ENCODE measurements around the gene ZBTB40.

The ZBTB40 gene, protein sequence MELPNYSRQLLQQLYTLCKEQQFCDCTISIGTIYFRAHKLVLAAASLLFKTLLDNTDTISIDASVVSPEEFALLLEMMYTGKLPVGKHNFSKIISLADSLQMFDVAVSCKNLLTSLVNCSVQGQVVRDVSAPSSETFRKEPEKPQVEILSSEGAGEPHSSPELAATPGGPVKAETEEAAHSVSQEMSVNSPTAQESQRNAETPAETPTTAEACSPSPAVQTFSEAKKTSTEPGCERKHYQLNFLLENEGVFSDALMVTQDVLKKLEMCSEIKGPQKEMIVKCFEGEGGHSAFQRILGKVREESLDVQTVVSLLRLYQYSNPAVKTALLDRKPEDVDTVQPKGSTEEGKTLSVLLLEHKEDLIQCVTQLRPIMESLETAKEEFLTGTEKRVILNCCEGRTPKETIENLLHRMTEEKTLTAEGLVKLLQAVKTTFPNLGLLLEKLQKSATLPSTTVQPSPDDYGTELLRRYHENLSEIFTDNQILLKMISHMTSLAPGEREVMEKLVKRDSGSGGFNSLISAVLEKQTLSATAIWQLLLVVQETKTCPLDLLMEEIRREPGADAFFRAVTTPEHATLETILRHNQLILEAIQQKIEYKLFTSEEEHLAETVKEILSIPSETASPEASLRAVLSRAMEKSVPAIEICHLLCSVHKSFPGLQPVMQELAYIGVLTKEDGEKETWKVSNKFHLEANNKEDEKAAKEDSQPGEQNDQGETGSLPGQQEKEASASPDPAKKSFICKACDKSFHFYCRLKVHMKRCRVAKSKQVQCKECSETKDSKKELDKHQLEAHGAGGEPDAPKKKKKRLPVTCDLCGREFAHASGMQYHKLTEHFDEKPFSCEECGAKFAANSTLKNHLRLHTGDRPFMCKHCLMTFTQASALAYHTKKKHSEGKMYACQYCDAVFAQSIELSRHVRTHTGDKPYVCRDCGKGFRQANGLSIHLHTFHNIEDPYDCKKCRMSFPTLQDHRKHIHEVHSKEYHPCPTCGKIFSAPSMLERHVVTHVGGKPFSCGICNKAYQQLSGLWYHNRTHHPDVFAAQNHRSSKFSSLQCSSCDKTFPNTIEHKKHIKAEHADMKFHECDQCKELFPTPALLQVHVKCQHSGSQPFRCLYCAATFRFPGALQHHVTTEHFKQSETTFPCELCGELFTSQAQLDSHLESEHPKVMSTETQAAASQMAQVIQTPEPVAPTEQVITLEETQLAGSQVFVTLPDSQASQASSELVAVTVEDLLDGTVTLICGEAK

DNA sequence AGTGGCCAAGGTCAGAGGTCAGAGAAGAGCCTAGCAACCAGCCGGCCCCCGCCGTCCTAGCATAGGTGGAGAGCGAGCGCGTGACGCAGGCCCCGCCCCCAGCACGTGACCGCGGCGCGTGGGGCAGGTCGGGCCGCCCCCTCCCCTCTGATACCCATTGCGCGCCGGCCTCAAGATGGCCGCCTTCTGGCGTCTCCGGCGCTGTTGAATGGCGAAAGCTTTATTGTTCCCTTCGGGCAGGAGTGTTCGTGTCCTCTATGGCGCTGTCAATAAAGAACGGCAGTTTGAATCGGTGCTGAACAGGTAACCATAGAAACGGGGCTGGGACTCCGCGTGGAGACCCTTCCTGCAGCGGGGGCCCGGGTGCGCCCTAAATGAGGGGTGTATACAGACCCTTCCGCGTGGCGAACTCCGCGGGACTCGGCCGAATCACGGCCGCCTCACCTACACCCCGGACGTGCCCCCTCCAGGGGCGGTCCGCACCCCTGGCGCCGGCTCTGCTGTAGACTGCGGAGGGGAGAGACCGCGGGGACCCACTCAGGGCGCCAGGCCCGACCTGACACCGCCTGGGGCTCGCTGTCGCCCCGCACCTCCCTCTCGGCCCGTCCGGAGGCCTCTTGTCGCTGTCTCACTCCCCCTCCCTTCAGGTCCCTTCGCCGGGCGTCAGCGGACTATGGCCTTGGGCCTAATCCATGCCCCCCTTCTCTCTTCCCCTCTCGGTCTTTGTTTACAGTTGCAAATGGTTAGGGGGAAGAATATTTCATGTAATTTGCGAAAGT, at the start of gene ZBTB40:
ZBTB40 (plus strand) TSS at position 150 of the 779 bp plus-strand sequence. CDS start 38,098 bp downstream, outside the sequence.
- DNase-seq (ENCODE audit: low spot score) = peak; percentile 96

DNA sequence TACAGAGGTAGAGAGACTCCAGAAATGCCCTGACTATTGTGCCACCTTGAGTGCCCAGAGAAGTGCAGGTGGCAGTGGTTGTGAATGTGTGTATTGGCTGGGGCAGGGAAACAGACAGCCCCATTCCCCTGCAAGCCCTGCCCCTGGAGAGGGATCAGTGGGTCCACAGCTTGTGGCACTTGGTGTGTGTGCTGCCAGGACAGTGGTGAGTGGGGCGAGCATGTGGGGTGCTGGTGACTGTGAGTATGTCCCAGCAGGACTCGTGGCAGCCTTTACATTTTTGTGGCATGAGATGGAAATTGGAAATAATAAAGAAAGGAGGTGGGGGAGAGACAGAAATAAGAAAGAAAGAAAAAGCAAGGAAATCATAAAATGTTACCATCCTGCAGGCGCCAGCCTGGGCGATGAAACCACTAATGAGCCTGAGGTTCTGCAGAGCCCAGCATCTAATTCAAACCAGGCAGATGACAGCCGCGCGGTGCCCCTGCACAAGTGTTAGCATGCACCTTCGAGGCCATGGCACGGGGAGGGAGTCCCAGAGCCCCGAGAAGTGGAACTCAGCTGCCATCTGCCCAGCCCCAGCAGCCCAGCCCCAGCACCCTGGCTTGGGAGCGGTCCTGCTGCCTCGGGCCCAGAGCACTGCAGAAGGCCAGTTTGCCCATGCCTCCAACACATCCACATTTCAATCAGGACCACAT, 49.1 kb upstream of the ZBTB40 start:
- no peak for DNase-seq (ENCODE audit: low spot score)

DNA sequence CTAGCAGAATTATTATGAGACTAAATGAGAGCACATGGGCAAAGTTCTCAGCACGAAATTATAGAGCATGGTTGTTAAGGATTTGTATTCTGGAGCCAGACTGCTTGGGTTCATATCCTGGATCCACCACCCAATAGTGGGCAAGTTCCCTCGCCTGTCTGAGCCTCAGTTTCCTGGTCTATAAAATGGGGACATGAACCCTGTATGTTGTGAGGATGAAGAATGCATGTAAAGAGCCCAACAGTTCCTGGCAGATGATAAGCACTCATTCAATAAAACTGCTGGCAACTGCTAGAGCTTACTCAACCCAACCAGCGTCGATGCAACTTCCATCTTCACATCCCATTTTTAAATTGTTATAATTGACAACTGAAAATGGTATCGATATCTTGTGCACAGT, 47.2 kb upstream of the ZBTB40 start:
- DNase-seq (ENCODE audit: low spot score) = no peak

DNA sequence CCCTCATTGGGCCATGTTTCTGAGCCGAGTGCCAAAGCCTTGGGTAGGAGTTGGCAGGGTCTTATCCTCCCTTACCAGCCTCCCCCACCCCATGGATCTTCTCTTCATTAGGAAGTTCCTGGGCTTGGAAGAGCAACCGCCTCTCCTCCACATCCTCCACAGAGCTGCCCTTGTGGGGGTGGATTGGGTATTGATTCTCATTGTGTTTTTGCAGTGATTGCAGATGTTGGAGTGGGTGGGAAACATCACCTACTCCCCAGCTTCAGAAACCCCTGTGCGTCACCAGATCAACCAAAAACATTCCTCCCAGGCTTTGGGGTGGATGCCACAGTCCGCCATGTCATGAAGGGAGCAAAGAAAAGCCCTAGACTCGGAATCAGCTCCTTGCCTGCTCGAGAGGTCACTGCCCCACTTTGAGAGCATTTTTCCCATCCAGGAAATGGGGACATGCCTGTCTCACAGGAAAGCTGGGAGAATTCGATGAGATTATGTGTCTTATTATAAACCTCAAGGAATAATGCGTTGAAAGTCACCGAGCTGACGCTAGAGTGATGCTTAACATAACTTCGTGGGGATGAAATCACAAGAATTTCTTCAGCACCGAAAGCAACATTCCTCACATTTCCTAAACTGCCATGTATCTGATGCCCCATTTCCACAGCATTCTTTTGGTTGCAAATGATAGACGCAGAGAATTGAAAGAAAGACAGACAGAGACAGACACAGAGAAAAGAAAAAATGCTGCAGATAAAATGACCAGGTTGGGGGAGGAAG, 44.7 kb upstream of the ZBTB40 start:
- DNase-seq (ENCODE audit: low spot score) = no peak

DNA sequence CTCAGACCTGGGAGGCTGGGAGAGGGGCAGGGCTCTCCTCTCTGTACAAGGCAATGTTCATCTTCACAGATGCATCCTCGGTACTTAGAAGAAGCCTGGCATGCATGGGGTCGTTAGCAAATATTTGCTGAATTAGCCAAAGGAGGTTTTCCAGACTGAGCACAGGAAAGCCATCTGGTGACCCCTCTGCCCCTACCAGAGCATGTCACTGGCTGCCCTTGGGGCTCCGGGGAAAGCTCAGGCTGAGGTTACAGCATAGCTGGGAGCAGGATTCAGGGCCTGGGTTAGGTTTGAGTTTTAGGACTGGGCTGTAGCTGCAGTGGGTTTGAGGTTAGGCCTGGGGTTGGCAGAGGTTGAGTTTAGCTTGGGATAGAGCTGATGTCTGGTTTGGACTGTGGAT, 43.4 kb upstream of the ZBTB40 start:
- DNase-seq (ENCODE audit: low spot score) = no peak

DNA sequence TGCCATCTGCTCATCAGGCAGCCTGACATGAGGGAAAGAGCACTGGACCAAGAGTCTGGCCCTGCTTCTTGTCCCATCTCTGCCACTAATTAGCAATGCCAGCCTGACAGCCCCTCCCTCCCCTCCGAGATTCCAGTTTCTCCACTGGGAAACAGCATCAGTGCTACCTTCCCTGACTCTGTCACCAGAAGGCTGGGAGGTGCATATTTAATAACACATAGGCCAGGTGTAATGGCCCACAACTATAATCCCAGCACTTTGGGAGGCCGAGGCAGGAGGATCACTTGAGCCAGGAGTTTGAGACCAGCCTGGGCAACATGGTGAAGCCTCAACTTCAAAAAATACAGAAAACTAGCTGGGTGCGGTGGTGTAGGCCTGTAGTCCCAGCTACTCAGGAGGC, 41.2 kb upstream of the ZBTB40 start:
- no peak for DNase-seq (ENCODE audit: low spot score)

DNA sequence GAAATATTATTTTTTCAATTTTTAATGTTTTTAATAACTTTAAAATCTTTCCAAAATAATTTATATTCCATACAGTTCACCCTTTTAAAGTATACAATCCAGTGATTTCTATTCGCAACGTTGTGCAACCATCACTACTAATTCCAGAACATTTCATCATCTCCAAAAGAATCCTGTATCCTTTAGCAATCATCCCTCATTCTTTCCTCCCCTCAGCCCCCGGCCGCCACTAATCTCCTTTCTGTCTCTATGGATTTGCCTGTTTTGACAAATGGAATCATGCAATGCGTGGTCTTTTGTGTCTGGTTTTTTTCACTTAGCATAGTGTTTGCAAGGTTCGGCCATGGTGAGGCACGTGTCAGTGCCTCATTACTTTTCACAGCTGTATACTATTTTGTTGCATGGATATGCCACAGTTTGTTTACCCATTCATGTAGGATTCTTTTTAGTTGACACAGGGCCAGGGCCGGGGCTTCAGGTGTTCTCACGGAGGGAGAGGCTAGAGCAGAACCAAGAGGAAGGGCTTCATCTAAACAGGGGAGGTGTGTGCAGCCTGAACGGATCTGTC, 40.6 kb upstream of the ZBTB40 start:
- no peak for DNase-seq (ENCODE audit: low spot score)

DNA sequence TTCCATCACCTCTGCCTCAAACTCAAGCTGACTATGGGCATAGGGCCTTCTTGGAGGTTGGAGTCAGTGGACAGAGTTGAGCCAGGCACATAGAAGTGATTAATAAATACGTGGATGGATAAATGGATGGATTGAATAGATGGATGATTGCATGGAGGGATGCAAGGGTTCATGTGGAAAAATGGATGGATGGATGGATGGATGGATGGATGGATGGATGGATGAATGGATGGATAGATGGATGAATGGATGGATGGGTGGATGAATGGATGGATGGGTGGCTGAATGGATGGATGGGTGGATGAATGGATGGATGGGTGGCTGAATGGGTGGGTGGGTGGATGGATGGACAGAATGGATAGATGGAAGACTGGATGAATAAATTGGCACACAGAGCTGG, 40.1 kb upstream of the ZBTB40 start:
- DNase-seq (ENCODE audit: low spot score) = no peak

DNA sequence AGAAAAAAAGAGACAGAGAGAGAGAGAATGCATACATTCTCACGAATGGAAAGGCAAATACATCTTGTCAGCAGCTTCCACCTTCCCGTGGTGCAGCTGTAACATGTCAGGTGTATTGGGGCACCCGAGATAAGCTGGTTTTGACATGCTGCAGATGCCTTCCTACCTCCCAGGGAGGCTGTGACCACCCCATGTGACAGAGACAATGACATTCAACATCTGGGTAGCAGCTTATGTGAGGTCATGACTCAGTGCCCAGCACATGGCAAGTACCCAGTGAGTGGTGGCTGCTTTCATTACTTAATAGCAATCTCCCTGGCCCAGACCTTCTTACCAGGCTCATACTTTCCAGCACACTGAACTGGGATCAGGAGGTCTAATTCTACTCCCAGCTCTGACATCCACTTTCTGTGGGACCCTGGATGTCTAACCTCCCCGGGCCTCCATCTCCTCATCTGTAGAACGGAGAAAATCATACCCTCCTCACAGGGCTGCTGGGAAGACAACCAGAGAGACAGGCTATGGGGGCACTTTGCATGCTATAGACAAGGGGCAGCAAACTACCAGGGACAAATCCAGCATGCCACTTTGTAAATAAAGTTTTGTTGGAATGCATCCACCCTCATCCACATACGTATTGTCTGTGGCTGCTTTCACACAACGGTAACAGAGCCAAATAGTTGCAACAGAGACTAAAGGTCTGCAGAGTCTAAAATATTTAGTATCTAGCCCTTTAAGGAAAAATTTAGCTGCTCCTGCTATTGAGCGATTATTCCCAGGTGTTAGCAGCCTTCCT, 38.5 kb upstream of the ZBTB40 start:
- DNase-seq (ENCODE audit: low spot score) = no peak

DNA sequence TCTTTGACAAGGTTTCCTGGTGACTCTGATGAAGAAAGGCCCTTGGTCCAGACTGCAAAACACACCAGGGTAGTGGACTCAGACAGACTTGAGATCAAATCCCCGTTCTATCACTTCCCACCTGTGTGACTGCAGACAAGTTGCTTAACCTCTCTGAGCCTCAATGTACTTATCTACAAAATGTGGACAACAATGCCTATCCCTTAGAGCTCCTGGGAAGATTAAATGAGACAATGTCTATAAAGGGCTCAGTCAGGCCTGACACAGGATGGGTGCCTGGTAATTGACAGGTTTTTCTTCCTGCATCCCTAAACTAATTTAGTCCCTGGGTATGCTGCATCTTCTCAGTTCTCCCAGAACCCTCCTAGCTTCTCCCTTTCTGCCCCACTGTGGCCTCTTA, 37.9 kb upstream of the ZBTB40 start:
- DNase-seq (ENCODE audit: low spot score) = no peak

DNA sequence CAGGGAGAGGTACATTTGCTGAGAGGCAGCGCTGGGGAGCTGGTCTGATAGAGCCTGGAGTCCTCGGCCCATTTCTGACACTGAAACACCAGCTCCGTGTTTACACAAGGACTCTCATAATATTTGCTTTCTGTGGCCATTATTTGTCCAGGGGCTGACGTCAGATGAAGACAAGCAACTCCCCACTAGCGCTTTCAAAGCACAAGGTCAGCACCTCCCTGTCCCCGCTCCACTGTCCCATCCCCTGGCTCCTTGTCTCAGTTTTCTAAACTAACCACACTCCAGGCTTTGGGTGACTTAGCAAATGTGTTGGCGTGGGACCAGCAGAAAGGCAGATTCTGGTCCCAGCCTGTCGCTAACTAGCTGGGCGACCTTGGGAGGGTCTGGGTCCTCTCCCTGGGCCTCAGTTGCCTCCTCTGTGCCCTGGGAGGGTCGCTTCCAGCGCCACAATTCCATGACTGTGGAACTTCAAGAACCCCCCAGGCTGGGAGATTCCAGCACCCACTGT, 37.4 kb upstream of the ZBTB40 start:
- DNase-seq (ENCODE audit: low spot score) = no peak

DNA sequence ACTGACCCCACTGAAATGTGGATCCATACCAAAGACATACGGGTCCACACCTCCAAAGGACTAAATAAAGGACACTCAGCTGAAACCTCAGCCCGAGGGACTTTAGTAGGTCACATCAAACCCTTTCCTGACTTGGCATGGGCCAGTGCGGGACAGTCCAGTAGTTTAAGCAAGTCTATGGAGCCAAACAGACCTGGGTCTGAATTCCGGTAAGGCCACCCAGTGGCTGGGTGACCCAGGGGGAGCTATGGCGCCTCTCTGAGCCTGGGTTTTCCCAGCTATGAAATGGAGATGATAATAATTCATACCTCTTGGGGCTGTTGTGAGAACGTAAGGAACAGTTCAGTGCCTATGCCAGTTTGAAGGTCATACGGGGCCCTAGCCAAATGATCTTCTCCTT, 36.2 kb upstream of the ZBTB40 start:
- no peak for DNase-seq (ENCODE audit: low spot score)

DNA sequence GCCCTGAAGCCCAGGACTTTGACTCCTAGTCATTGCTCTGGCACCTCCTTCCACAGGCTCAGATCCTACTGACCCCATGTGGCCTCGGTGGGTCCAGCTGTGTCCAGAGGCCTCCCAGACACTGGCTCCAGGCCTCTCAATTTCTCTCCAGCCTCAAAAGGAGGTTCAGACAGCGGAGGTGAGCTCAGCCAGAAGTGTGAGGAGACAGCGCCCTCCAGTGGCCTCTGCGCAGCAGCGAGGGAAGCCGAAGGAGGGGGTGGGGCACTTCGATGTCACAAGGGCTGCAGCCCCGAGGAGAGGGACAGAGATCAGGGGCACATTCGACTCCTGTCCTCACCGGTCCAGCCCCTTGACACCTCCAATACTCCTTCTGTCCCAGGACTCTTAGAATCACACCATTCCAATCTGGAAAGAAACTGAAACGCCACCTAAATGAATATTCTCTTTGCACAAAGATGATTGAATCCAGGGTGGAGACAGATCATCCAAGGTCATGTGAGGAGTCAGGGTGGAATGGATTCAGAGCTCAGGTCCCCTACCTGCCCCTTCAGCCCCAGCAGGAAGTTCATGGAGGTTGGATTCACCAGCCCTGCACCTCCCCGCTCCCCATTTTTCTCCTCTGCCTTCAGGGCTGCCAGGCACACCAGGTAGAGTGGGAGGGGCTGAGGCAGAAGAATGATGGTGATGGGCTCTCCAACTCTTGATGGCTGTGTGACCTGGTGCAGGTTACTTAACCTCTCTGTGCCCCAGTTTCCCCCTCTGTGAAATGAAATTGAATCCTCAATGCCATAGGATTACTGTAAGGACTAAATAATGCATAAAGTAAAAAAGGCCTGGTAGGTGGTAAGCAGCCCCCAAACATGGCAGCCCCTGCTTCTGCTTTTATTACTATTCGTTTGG, 34.8 kb upstream of the ZBTB40 start:
- peak; percentile 63 for DNase-seq (ENCODE audit: low spot score)

DNA sequence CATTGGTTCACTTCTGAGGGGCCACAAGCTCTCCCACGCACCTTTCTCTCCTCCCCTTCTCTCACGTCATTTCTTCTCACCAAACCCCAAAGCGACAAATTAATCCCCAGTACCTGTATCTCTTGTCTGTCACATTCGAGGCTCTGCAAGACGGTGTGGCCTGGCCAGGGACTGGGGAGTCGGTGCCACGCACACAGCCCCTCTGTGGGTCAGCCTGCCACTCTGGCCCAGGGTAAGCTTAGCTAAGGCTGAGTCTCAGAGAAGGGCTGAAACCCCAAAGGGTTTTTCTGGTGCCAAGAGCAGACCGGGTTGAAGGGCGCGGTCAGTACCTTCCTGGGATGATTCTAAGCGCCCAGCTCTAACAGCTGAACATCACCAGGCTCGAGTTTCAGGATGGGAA, 34.2 kb upstream of the ZBTB40 start:
- no peak for DNase-seq (ENCODE audit: low spot score)

DNA sequence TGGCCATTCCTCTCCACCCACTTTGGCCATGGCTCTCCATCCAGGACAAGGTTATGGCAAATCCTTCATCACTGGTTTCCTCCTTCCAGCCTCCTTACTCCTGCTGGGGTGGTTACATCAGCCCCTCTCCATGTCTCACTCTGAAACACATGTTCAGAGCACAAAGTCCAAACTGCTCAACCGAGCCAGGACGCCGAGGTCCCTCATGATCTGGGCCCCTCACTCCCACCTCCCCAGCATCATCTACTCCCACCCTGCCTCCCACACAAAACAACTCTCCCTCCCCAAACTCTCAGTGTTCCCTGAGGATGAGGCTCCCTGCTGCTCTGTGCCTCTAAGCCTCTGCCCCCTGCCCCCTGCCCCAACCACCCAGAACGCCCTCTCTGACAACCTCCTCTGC, 33.3 kb upstream of the ZBTB40 start:
- DNase-seq (ENCODE audit: low spot score) = no peak

DNA sequence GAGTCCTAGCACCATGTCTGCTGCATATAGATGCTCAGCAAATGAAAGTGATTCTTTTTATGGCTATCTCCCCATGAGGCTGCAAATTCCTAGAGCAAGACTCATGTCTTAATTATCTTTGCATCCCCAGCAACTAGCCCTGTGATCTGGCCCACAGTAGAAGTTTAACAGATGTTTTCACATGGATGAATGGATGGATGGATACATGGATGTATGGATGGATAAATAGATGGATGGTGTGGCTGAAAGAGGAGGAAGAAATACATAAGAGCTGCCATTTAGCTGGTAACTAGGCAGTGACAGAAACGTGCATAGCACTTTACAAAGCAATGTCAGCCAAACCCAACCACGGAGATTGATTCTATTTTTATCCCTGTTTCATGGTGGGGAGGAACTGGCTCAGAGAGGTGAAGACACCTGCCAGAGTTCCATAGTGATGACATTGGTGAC, 32.7 kb upstream of the ZBTB40 start:
- DNase-seq (ENCODE audit: low spot score) = no peak

DNA sequence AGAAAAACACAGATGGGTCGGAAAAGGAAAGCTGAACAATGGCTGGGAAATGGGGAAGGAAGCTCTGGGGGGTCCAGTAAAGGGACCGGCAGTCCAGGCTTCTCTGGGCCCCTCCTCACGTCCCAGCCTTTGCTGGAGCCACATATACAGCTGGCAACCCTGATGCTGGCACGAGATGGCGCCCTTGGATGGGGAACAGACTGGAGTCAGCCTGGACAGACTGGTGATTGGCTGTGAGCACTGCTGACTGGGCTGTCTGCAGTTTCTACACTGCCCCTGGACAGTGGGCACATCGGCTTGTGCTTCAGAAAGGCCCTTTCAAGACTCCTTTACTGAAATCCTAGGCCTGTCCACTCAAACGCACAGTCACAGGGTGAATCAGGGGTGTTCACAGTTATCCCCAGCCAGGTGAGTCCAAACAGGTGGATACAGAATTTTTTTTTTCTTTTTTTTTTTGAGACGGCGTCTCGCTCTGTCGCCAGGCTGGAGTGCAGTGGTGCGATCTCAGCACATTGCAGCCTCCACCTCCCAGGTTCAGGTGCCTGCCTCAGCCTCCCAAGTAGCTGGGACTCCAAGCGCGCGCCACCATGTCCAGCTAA, 31.1 kb upstream of the ZBTB40 start:
- peak; percentile 67 for DNase-seq (ENCODE audit: low spot score)

Data from SW480 (cell line).